CD14-positive monocyte (primary cell): ENCODE data around the gene ABCB10. TPM values are rescaled to one million over a fixed set of nuclear protein-coding genes. Genes with fewer than 3 reads are reported as not detected.

ENCODE experiments used
- DNase-seq, 3 donors: peaks; one replicate each; pipeline ENCODE4 v3.0.0-alpha.2; 2011 to 2022
- H2AFZ ChIP-seq: 2 replicates; pipeline ENCODE4 v1.6.0; 2012; ENCODE audit warnings: mild to moderate bottlenecking, low read depth, low read length, inconsistent platforms; ENCODE audit not compliant: insufficient read depth, poor library complexity, severe bottlenecking
- H3K27ac ChIP-seq, 2 donors: 1 replicate in 1 of 2; 2 replicates in 1 of 2; pipeline ENCODE4 v1.5.1; 2012 to 2013; ENCODE audit warnings: low read length in 2 of 2, control low read depth in 1 of 2, inconsistent platforms in 1 of 2, low read depth in 1 of 2, mild to moderate bottlenecking in 1 of 2
- H3K27me3 ChIP-seq, 2 donors: one replicate each; pipeline versions ENCODE4 v1.6.0 to v1.6.1; 2011 to 2013; ENCODE audit warnings: low read length in 2 of 2; ENCODE audit not compliant: control insufficient read depth in 2 of 2, insufficient read depth in 2 of 2
- H3K36me3 ChIP-seq, 2 donors: replicated peaks in 1 of 2; 1 replicate in 1 of 2; 2 replicates in 1 of 2; pipeline versions ENCODE4 v1.5.1 to v1.6.1; 2012 to 2013; ENCODE audit warnings: low read length in 2 of 2, control low read depth in 1 of 2, inconsistent platforms in 1 of 2, mild to moderate bottlenecking in 1 of 2; ENCODE audit not compliant: insufficient read depth in 2 of 2, control insufficient read depth in 1 of 2
- H3K4me1 ChIP-seq, 2 donors: 1 replicate in 1 of 2; 2 replicates in 1 of 2; pipeline versions ENCODE4 v1.5.1 to v1.6.1; 2012 to 2013; ENCODE audit warnings: low read length in 2 of 2, control low read depth in 1 of 2, inconsistent platforms in 1 of 2, mild to moderate bottlenecking in 1 of 2, moderate library complexity in 1 of 2; ENCODE audit not compliant: insufficient read depth in 2 of 2, control insufficient read depth in 1 of 2
- H3K4me2 ChIP-seq: replicated peaks from 2 replicates; pipeline ENCODE3; 2012; ENCODE audit warnings: low read length, moderate library complexity, mild to moderate bottlenecking; ENCODE audit not compliant: poor library complexity, severe bottlenecking; ENCODE audit errors: extremely low read depth
- H3K4me3 ChIP-seq, 3 experiments: fragments of 200-600 bp in 1 of 3; sonication (generic) in 1 of 3; replicated peaks in 1 of 3; 1 replicate in 2 of 3; 2 replicates in 1 of 3; pipeline ENCODE4 v1.5.1; 2011 to 2013; ENCODE audit warnings: low read length in 3 of 3, mild to moderate bottlenecking in 3 of 3, control low read depth in 2 of 3, low read depth in 2 of 3, inconsistent platforms in 1 of 3, moderate library complexity in 1 of 3
- H3K79me2 ChIP-seq: 2 replicates; pipeline ENCODE4 v1.6.0; 2012; ENCODE audit warnings: mild to moderate bottlenecking, control low read depth, inconsistent platforms, low read length, moderate library complexity; ENCODE audit not compliant: insufficient read depth
- H3K9ac ChIP-seq: 2 replicates; pipeline ENCODE4 v1.6.0; 2017; ENCODE audit warnings: low read length, mild to moderate bottlenecking; ENCODE audit not compliant: insufficient read depth, poor library complexity, severe bottlenecking
- H3K9me3 ChIP-seq, 2 donors: replicated peaks in 1 of 2; 1 replicate in 1 of 2; 2 replicates in 1 of 2; pipeline versions ENCODE4 v1.5.1 to v1.6.1; 2012 to 2013; ENCODE audit warnings: low read length in 2 of 2, control low read depth in 1 of 2; ENCODE audit not compliant: control insufficient read depth in 1 of 2, insufficient read depth in 1 of 2
- H4K20me1 ChIP-seq: 2 replicates; pipeline ENCODE4 v1.6.0; 2012; ENCODE audit warnings: mild to moderate bottlenecking, low read length, control low read depth, moderate library complexity; ENCODE audit not compliant: insufficient read depth
- H3K27ac Mint-ChIP-seq, 7 donors: one replicate each; pipeline ENCODE4 v1.8.0; 2020; ENCODE audit warnings: mild to moderate bottlenecking in 7 of 7, mixed read lengths in 7 of 7, moderate library complexity in 6 of 7, inconsistent platforms in 2 of 7
- H3K27me3 Mint-ChIP-seq, 3 donors: one replicate each; pipeline ENCODE4 v1.8.0; 2021 to 2022; ENCODE audit warnings: low read depth in 3 of 3, mild to moderate bottlenecking in 3 of 3, mixed read lengths in 3 of 3, moderate library complexity in 3 of 3, inconsistent platforms in 1 of 3
- H3K36me3 Mint-ChIP-seq, 2 donors: one replicate each; pipeline ENCODE4 v1.8.0; 2020; ENCODE audit warnings: mixed read lengths in 2 of 2, inconsistent platforms in 1 of 2, mild to moderate bottlenecking in 1 of 2
- H3K4me1 Mint-ChIP-seq: one replicate; pipeline ENCODE4 v1.8.0; 2020; ENCODE audit warnings: mild to moderate bottlenecking, mixed read lengths
- H3K4me3 Mint-ChIP-seq, 2 donors: one replicate each; pipeline ENCODE4 v1.8.0; 2020; ENCODE audit warnings: mild to moderate bottlenecking in 2 of 2, mixed read lengths in 2 of 2, moderate library complexity in 1 of 2
- H3K9me3 Mint-ChIP-seq, 7 donors: one replicate each; pipeline ENCODE4 v1.8.0; 2020 to 2022; ENCODE audit warnings: mixed read lengths in 7 of 7, mild to moderate bottlenecking in 6 of 7, moderate library complexity in 6 of 7, inconsistent platforms in 2 of 7
- CTCF ChIP-seq: fragments of 200-600 bp; IDR thresholded peaks from one replicate; pipeline ENCODE4 v1.8.0; 2022; ENCODE audit warnings: antibody characterized with exemption, mild to moderate bottlenecking
- WGBS: methylation state at CpG from one replicate; pipeline ENCODE4 v1.1.5; 2013; ENCODE audit warnings: missing lambda C conversion rate; ENCODE audit not compliant: insufficient coverage; 5-methylcytosine and 5-hydroxymethylcytosine counted together
- intact Hi-C, 2 donors: fragments of 100-400 bp; cut with micrococcal nuclease; formaldehyde crosslinking; loops; one replicate each; pipeline versions ENCODE4 v1.15.0 to v1.15.1; 2023
- polyA plus RNA-seq, 3 donors: library from polyadenylated mRNA; depleted of rRNA in 1 of 3; unstranded in 2 of 3; stranded (reverse) in 1 of 3; fragments of 300-500 nt in 2 of 3; fragments of >200 nt in 1 of 3; fragmentation: Illumina TruSeq in 2 of 3; gene quantifications; 1 replicate in 2 of 3; 2 replicates in 1 of 3; pipeline ENCODE4 v1.2.3, GENCODE V29; 2012 to 2021

The ABCB10 gene
- polyA plus RNA-seq, 3 donors, result 5.4 to 12.9 (median 11.4) TPM

DNA sequence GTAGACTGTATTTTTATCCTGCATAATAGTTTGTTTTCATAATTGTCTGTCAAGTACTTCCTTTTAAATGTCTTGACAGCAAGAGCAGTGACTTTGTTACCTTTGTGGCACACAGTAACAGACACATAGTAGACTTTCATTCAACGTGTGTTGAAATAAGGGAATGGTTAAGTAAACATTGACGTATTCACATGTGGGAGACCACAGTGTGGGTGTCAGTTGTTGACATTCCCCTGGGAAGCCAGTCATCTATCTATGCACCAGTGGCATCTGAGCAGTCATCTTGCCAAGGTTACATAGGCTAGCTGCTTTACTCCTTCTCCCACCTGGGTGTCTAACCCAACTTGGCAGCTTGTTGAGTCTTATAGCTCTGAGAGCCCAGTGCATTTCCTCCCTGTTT lies 48.9 kb downstream of the ABCB10 start:
- no peak for TF ChIP-seq CTCF
- no peak for DNase-seq
- Histone ChIP-seq H3K27me3 (no peaks in the 10 kb centered on the region), H3K36me3 (peaks cover 6 to 8% of the 10 kb centered on the region in 2 donors), H3K27ac (no peak overlapping the region), H4K20me1 (no peaks in the 10 kb centered on the region), H3K4me3 (no peak overlapping the region), H3K9ac (no peak overlapping the region), H3K4me2 (no peak overlapping the region), H2AFZ (peak overlapping the region; percentile 96), H3K4me1 (peaks cover 18 to 20% of the 10 kb centered on the region in 2 donors), H3K79me2 (peaks cover 30% of the 10 kb centered on the region), H3K9me3 (no peaks in the 10 kb centered on the region)
- H3K9me3 Mint-ChIP-seq, result peaks cover 0 to 2% (median 0%) of the 10 kb centered on the region in 7 donors
- peaks cover 0 to 3% (median 0%) of the 10 kb centered on the region in 3 donors for H3K27me3 Mint-ChIP-seq
- H3K27ac Mint-ChIP-seq, result peak overlapping the region in 3 of 7 donors; percentile 40 to 99 (median 96)
- intact Hi-C loops, result loop anchor here (5.0 to 10.0 kb wide), 2 partner anchors 45 to 237 kb away; partner anchors contain the start of genes ABCB10 (in 1 of the 2) and RAB4A (in 1 of the 2)
- peaks cover 5% of the 10 kb centered on the region in 2 donors for H3K36me3 Mint-ChIP-seq
- WGBS, result no CpG with 5 or more reads among the region's 2 CpGs
- H3K4me3 Mint-ChIP-seq, result peak overlapping the region in 1 of 2 donors; percentile 35
- peaks cover 24% of the 10 kb centered on the region for H3K4me1 Mint-ChIP-seq

DNA sequence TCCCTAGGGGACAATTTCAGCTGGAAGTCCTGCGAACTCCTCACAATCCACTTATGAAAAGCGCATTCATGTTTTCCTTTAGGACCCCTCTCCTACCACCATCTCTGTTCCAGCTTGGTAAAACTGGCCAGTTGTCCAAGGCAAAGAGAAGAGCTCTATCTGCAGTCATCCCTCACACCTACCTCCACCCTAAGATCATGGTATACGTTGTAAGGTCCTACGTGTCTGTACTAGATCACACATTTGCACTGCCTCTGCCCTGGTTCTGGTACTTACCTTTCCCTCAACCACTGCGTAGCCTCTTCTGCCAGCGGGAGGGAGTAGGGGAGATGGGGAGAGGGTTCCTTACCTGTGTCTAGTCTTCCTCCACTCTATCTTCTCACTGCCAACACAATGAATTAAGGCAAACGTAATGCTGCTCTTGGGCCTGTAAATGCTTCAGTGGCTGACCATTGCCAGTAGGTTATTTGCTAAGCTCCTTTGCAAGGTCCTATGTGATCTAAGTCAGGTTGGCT lies 49.6 kb downstream of the ABCB10 start:
- H4K20me1 ChIP-seq, result no peaks in the 10 kb centered on the region
- no peak for DNase-seq
- intact Hi-C loops, result loop anchor here (5.0 to 10.0 kb wide), 2 partner anchors 46 to 237 kb away; partner anchors contain the start of genes ABCB10 (in 1 of the 2) and RAB4A (in 1 of the 2)
- TF ChIP-seq CTCF, result no peak
- H3K4me3 Mint-ChIP-seq, result peak overlapping the region; percentile 81 to 92
- peak overlapping the region; percentile 76 for H3K4me2 ChIP-seq
- H3K27ac Mint-ChIP-seq, result peak overlapping the region; percentile 96 to 99 (median 99)
- peaks cover 9 to 14% of the 10 kb centered on the region in 2 donors for H3K36me3 ChIP-seq
- H3K4me3 ChIP-seq, result peak overlapping the region; percentile 63 to 99 (median 80)
- H3K4me1 Mint-ChIP-seq, result peaks cover 21% of the 10 kb centered on the region
- H3K27me3 ChIP-seq, result no peaks in the 10 kb centered on the region
- H3K27ac ChIP-seq, result peak overlapping the region; percentile 93 to 99
- H3K4me1 ChIP-seq, result peaks cover 17 to 20% of the 10 kb centered on the region in 2 donors
- 82% methylated on average over 2 of the region's 7 CpGs for WGBS
- peak overlapping the region; percentile 96 for H2AFZ ChIP-seq
- H3K79me2 ChIP-seq, result peaks cover 34% of the 10 kb centered on the region
- H3K9me3 Mint-ChIP-seq, result peaks cover 0 to 2% (median 0%) of the 10 kb centered on the region in 7 donors
- H3K9ac ChIP-seq, result peak overlapping the region; percentile 97
- H3K36me3 Mint-ChIP-seq, result peaks cover 5 to 9% of the 10 kb centered on the region in 2 donors
- H3K27me3 Mint-ChIP-seq, result peaks cover 0 to 3% (median 0%) of the 10 kb centered on the region in 3 donors
- H3K9me3 ChIP-seq, result no peaks in the 10 kb centered on the region
